Fibroblast of villous mesenchyme (primary cell): ENCODE results near the gene ART4. TPM values are rescaled to one million over a fixed set of nuclear protein-coding genes. Genes with fewer than 3 reads are reported as not detected.

Experiments used
- DNase-seq: peaks from one replicate; pipeline ENCODE4 v3.0.0-alpha.2; 2010; ENCODE audit warnings: low read depth
- H3K4me3 ChIP-seq: 2 replicates; pipeline ENCODE4 v1.5.1; 2011; ENCODE audit warnings: low read depth, mild to moderate bottlenecking, low read length
- total RNA-seq: library from RNA; depleted of rRNA; stranded (reverse); fragments of >200 nt; gene quantifications from 2 replicates; pipeline ENCODE4 v1.2.3, GENCODE V29; 2012
- TF ChIP-seq, protein P1 (sequence below): IDR thresholded peaks from 2 replicates; pipeline ENCODE4 v1.5.1; 2012; ENCODE audit warnings: low read depth, mild to moderate bottlenecking, low read length; ENCODE audit not compliant: insufficient read depth

The ART4 gene
- total RNA-seq, 1 donor, result under 0.01 TPM

DNA sequence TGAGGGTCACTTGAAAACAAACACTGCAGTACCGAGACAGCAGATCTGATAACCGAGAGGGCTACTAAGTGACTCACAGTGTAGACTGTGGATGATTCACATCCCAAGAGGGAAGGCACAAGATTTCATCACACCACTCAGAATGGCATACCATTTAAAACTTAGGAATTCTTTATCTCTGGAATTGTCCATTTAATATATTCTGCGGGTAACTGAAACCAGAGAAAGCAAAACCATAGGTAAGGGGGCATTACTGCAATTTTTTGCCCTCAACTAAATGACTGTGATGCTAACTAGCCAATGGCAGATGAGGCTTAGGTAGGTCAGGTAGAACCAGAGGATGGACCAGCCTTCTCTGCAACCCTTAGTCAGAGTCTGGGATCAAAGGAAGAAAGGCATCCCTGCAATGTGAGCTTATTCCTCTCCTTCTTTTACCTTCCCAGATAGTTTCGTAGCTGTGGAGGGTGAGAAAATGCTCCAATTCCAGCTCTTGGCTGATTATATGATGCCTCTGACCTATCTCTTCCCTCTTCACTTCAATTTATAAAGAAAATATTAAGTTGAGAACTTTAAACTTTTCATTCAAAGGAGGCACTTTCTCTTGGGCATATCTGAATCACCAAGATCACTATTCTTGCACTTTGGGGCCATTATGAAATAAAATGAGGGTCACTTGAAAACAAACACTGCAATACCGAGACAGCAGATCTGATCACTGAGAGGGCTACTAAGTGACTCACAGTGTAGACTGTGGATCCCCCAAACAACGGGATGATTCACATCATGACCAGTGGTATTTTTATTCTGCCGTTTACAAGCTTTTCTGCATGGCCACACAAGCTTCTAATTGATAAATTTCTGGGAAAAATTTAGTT, 6.8 kb downstream of the ART4 start:
- peak overlapping the region; percentile 2 for H3K4me3 ChIP-seq
- peak; percentile 90 for DNase-seq
- TF ChIP-seq, protein P1, sequence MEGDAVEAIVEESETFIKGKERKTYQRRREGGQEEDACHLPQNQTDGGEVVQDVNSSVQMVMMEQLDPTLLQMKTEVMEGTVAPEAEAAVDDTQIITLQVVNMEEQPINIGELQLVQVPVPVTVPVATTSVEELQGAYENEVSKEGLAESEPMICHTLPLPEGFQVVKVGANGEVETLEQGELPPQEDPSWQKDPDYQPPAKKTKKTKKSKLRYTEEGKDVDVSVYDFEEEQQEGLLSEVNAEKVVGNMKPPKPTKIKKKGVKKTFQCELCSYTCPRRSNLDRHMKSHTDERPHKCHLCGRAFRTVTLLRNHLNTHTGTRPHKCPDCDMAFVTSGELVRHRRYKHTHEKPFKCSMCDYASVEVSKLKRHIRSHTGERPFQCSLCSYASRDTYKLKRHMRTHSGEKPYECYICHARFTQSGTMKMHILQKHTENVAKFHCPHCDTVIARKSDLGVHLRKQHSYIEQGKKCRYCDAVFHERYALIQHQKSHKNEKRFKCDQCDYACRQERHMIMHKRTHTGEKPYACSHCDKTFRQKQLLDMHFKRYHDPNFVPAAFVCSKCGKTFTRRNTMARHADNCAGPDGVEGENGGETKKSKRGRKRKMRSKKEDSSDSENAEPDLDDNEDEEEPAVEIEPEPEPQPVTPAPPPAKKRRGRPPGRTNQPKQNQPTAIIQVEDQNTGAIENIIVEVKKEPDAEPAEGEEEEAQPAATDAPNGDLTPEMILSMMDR, result no peak

DNA sequence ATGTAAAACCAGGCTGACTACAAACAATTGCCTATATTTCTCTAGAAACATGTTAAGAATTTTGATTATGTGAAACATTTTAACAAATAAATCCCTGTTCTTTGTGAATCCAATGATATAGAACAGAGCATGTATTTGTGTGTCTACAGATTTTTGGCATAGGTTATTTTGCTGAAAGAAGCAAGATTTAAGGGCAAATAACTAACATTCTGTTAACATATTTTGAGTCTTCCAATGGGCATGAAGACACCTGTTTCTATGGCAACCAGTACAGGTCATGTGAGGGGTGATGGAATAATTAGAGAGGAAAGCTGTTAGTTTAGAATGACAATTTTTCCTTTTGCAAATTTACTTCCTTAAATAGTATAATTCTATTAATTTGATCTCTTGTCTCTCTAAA, 8.8 kb downstream of the ART4 start:
- peak; percentile 31 for DNase-seq
- H3K4me3 ChIP-seq, result no peak overlapping the region
- TF ChIP-seq, protein P1, result no peak

DNA sequence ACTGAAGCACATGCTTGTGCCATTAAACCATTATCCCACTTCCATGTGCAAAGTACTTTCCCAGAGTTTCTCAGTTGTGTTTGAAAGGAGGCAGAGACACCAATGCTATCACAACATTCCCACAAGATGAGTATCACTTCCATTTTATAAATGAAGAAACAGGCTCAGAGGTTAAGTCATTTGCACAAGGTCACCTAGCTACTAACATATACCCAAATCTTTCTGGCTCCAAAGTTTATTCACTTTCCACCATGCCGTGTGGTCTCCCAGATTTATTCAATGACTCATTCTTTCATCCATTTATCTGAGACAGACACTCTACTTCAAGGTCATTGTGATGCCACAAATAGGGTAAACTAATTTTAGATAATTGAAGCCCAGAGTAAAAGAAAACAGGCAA, 9.4 kb downstream of the ART4 start:
- no peak overlapping the region for H3K4me3 ChIP-seq
- TF ChIP-seq, protein P1, result no peak
- peak; percentile 51 for DNase-seq

DNA sequence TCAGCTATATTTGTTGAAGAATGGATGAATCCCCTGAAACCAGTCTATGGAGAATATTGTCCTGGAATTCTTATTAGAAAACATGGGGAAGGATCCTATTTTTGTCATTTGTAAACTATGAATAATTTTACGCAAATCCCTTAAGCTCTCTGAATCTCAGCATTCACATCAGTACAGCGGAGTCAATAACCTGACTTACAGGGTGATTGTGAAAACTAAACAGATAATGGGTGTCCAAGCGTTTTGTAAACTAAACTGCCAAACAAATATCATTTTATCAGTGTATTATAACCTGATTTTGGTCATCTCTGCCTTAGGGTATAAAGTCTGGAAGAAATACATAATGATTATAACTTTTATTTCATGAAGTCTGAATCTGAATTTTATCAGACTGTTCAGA, 10.0 kb downstream of the ART4 start:
- H3K4me3 ChIP-seq, result no peak overlapping the region
- DNase-seq, result peak; percentile 31
- TF ChIP-seq, protein P1, result no peak

DNA sequence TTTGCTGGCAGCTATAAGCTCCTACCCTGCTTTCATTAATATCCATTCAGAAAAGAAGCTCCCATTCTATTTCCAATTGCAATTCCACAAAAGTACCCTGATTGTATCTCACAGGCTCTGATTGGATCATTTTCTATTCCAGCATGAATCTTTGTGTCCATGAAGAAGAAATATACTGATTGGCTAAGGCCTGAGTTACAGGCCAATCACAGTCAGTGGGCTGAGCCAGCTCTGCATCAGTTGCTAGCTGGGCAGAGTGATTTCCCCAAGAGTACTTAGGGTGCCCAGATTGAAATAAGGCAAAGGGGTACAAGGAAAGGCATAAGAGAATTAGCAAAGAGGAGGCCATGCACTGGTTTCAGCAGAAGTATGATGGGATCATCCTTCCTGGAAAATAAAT, 14.4 kb downstream of the ART4 start:
- peak; percentile 27 for DNase-seq
- TF ChIP-seq, protein P1, result no peak
- no peak overlapping the region for H3K4me3 ChIP-seq

DNA sequence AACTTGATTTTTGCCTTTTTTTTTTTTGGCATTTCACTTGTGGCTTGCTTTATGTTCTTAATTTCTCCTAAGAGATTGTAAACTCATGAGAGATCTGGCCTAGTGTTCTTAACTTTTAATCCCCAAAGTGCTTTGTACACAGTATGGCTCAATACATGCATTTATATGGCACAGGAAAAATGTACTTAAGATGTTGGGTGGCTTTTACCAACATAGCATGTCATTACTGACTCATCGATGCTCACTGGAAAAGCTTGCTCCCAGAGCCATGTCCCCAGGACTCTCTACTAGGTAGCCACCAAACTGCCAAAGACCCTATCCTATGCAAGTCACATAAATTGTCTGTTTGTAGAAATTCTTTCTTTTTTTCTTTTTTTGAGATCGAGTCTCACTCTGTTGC, 16.3 kb downstream of the ART4 start:
- H3K4me3 ChIP-seq, result no peak overlapping the region
- TF ChIP-seq, protein P1, result no peak
- DNase-seq, result no peak
